K562 (cell line): ENCODE data around the gene ABHD16A. TPM values are rescaled to one million over a fixed set of nuclear protein-coding genes. Genes with fewer than 3 reads are reported as not detected.

Experiments
- ARID4B ChIP-seq: sonication (generic); formaldehyde crosslinking; IDR thresholded peaks from 2 replicates; pipeline ENCODE4 v1.8.0; 2022; ENCODE audit warnings: mild to moderate bottlenecking, missing genetic modification reagents
- CC2D1A ChIP-seq: fragments of 450-650 bp; IDR thresholded peaks from 2 replicates; pipeline ENCODE4 v1.6.1; 2017; ENCODE audit warnings: mild to moderate bottlenecking
- EHMT2 ChIP-seq: fragments of 450-650 bp; IDR thresholded peaks from 2 replicates; pipeline ENCODE4 v1.6.1; 2018; ENCODE audit warnings: antibody characterized with exemption
- STAG1 ChIP-seq: sonication (generic); formaldehyde crosslinking; IDR thresholded peaks from 2 replicates; pipeline ENCODE4 v1.5.0; 2020; ENCODE audit warnings: missing genetic modification reagents, borderline replicate concordance
- ZNF143 ChIP-seq: sonication (generic); formaldehyde crosslinking; IDR thresholded peaks from 2 replicates; pipeline ENCODE4 v1.9.0; 2022; ENCODE audit warnings: mild to moderate bottlenecking, missing genetic modification reagents
- ZNF280A ChIP-seq: fragments of 450-650 bp; IDR thresholded peaks from 2 replicates; pipeline ENCODE4 v1.6.1; 2018; ENCODE audit warnings: mild to moderate bottlenecking, low read depth; ENCODE audit not compliant: partially characterized antibody
- ZNF347 ChIP-seq: fragments of 450-650 bp; formaldehyde crosslinking; IDR thresholded peaks from 2 replicates; pipeline ENCODE4 v1.4.0; 2020; ENCODE audit warnings: low read depth, mild to moderate bottlenecking, moderate library complexity
- ZNF79 ChIP-seq: fragments of 250-450 bp; sonication (Bioruptor Pico); IDR thresholded peaks from 2 replicates; pipeline ENCODE4 v1.4.0; 2020; ENCODE audit warnings: low read depth, mild to moderate bottlenecking, moderate library complexity
- polyA plus RNA-seq, 8 experiments: library from polyadenylated mRNA; depleted of rRNA in 4 of 8; stranded (reverse) in 5 of 8; unstranded in 3 of 8; fragments of >200 nt; fragmentation: Nextera tagmentation in 2 of 8; fragmentation: Illumina TruSeq in 1 of 8; extraction: Ambion mirVana in 2 of 8; extraction: Trizol in 1 of 8; gene quantifications; 2 replicates each; pipeline versions ENCODE4 v1.2.1 to v1.2.3, GENCODE V29; 2011 to 2014; ENCODE audit warnings: inconsistent platforms in 1 of 8, missing spikeins in 1 of 8
- total RNA-seq, 7 experiments: library from RNA; depleted of rRNA in 6 of 7; stranded (reverse); fragments of >200 nt in 6 of 7; fragmentation: Illumina TruSeq in 2 of 7; extraction: Trizol in 2 of 7; gene quantifications; 2 replicates each; pipeline versions ENCODE4 v1.2.1 to v1.2.3, GENCODE V29; 2011 to 2021; ENCODE audit warnings: low replicate concordance in 1 of 7
- TF ChIP-seq, protein P1 (sequence below): fragments of 450-650 bp; IDR thresholded peaks from 2 replicates; pipeline ENCODE4 v1.6.1; 2016; ENCODE audit warnings: antibody characterized with exemption
- TF ChIP-seq, protein P2 (sequence below): fragments of 200-400 bp; formaldehyde crosslinking; IDR thresholded peaks from 2 replicates; pipeline ENCODE4 v1.6.1; 2017; ENCODE audit warnings: mild to moderate bottlenecking, low read depth, low read length, moderate library complexity

Gene ABHD16A
- total and polyA plus RNA-seq, 9 of the 15 experiments (the other 6 are each of a cell fraction or from before 2014, with no cell fraction given) = 25.8 to 120 (median 81.6) TPM

DNA sequence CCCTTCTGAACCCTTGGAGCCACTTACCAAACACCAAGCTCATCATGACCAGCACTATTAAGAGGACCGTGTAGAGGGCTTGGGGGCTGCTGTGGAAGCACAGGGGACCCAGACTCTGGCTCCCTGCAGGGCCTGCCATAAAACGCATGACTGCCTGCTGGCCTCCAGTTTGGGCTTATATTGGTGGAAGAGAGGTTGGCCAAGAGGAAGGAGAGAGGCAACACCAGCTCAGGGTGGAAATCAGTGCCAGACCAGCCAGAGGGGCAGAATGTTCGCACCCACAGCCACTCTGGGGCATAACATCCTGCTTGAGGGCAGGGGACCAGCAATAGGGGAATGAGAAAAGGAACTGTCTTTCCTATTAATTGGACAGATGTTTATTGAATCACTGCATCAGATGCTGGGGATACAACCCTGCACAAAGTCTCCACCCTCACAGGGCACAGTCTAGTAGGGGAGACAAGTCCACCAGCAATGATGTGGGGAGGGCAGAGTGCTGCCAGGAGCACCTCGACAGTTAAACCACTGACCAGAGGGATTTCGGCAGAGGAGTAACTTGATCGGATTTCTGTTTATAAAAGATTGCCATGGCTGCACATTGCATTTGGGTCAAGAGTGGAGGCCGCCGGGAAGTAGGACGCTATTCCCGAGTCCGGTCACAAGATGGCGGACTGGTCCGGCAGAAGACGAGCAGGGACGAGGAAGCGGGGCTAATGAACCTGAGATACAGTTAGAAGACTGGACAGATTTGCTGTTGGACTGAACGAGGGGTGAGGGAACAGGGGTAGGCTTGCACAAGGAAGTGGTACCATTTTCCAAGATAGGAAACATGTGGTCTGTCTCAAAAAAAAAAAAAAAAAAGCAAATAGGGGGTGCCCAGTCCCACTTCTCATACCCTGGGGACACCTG lies 22.6 kb downstream of the ABHD16A start, which contains the start of gene LY6G5C (continued):
- TF ChIP-seq STAG1 (CRISPR knock-in tag) = peak; percentile 93
- TF ChIP-seq ZNF280A = no peak
- TF ChIP-seq, protein P1, sequence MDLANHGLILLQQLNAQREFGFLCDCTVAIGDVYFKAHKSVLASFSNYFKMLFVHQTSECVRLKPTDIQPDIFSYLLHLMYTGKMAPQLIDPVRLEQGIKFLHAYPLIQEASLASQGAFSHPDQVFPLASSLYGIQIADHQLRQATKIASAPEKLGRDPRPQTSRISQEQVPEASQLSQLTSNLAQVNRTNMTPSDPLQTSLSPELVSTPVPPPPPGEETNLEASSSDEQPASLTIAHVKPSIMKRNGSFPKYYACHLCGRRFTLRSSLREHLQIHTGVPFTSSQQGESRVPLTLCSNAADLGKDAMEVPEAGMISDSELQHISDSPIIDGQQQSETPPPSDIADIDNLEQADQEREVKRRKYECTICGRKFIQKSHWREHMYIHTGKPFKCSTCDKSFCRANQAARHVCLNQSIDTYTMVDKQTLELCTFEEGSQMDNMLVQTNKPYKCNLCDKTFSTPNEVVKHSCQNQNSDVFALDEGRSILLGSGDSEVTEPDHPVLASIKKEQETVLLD = 0 out of 2 replicates have a peak, but pooled peaks have one; percentile 30
- no peak for TF ChIP-seq EHMT2
- TF ChIP-seq ZNF347 (CRISPR knock-in tag) = no peak
- no peak for TF ChIP-seq ZNF79 (CRISPR knock-in tag)
- TF ChIP-seq ZNF143 (CRISPR knock-in tag) = 0 out of 2 replicates have a peak, but pooled peaks have one; percentile 12
- TF ChIP-seq ARID4B = peak; percentile 50; the same call in 1 of the 2 replicates
- peak; percentile 95 for TF ChIP-seq CC2D1A
- TF ChIP-seq, protein P2, sequence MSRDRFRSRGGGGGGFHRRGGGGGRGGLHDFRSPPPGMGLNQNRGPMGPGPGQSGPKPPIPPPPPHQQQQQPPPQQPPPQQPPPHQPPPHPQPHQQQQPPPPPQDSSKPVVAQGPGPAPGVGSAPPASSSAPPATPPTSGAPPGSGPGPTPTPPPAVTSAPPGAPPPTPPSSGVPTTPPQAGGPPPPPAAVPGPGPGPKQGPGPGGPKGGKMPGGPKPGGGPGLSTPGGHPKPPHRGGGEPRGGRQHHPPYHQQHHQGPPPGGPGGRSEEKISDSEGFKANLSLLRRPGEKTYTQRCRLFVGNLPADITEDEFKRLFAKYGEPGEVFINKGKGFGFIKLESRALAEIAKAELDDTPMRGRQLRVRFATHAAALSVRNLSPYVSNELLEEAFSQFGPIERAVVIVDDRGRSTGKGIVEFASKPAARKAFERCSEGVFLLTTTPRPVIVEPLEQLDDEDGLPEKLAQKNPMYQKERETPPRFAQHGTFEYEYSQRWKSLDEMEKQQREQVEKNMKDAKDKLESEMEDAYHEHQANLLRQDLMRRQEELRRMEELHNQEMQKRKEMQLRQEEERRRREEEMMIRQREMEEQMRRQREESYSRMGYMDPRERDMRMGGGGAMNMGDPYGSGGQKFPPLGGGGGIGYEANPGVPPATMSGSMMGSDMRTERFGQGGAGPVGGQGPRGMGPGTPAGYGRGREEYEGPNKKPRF = no peak
